Pancreas (tissue), 10 donors: ENCODE data around the gene MYO9B. TPM values are rescaled to one million over a fixed set of nuclear protein-coding genes. Genes with fewer than 3 reads are reported as not detected.

ENCODE experiments used
- ATAC-seq, 4 donors: fragments of 200-7000 bp; cut with Tn5 transposase; one replicate each; pipeline versions ENCODE4 v1.8.0 to v1.9.1; 2020; ENCODE audit warnings: mild to moderate bottlenecking in 4 of 4, moderate library complexity in 4 of 4
- DNase-seq, 6 donors: peaks; one replicate each; pipeline ENCODE4 v3.0.0-alpha.2; 2020
- FAIRE-seq: peaks from 2 replicates; lab custom pipeline; 2012; peaks lifted over from hg19 to GRCh38; lab: Jason Lieb, UNC
- H3K27ac ChIP-seq, 4 donors: fragments of 200-600 bp; sonication (generic); 1 replicate in 3 of 4; 2 replicates in 1 of 4; pipeline versions ENCODE4 v1.5.0 to v1.8.0; 2020
- H3K27me3 ChIP-seq, 4 donors: fragments of 200-600 bp; one replicate each; pipeline ENCODE4 v1.8.0; 2021
- H3K36me3 ChIP-seq, 3 donors: fragments of 200-600 bp; sonication (generic) in 1 of 3; one replicate each; pipeline versions ENCODE4 v1.5.0 to v1.8.0; 2020 to 2021
- H3K4me1 ChIP-seq, 3 donors: fragments of 200-600 bp; one replicate each; pipeline ENCODE4 v1.8.0; 2021
- H3K4me3 ChIP-seq, 4 donors: fragments of 200-600 bp; sonication (generic) in 2 of 4; one replicate each; pipeline versions ENCODE4 v1.5.0 to v1.8.0; 2020 to 2021
- H3K9me3 ChIP-seq, 4 donors: fragments of 200-600 bp; one replicate each; pipeline ENCODE4 v1.8.0; 2021
- CTCF ChIP-seq, 4 donors: fragments of 200-600 bp; sonication (generic) in 3 of 4; IDR thresholded peaks; one replicate each; pipeline versions ENCODE4 v1.5.0 to v1.8.0; 2021; ENCODE audit warnings: antibody characterized with exemption in 4 of 4
- WGBS, 2 donors: extraction: QIAGEN DNeasy Blood & Tissue Kit; methylation state at CpG; one replicate each; pipeline ENCODE4 v1.1.7; 2013; 5-methylcytosine and 5-hydroxymethylcytosine counted together
- intact Hi-C, 3 donors: fragments of 100-400 bp; cut with DNase I; formaldehyde crosslinking; loops; one replicate each; pipeline versions ENCODE4 v1.11.1 to v1.14.2; 2022
- polyA plus RNA-seq, 2 donors: library from polyadenylated mRNA; stranded (reverse); fragments of 200-250 nt; gene quantifications; one replicate each; pipeline ENCODE4 v1.2.3, GENCODE V29; 2013
- total RNA-seq, 6 donors: library from RNA; stranded (reverse); fragmentation: NEBNext Ultra II Directional in 4 of 6; extraction: Animal tissue kit (Norgen Biotek cat#: 25700) in 4 of 6; gene quantifications; one replicate each; pipeline versions ENCODE4 v1.2.1 to v1.2.4, GENCODE V29; 2021 to 2023
- donor health status: healthy with polysubstance abuse.
- donor health status: DM: no; HTN: no; CAD: no; lungs with moderate emphysema.
- donor health status: DM: no; HTN: no; CAD: no.
- donor health status: control.
- donor health status: control.
- donor health status: Bipolar disorder and iron deficiency.
- donor health status: DM: yes; HTN: yes; CAD: no.
- donor health status: DM: no; HTN: no; CAD: no.
- donor health status: DM: no; HTN: no; CAD: no.
- donor health status: DM: yes; HTN: yes; CAD: no.

MYO9B gene
- total and polyA plus RNA-seq, 8 donors: 16.6 to 53.4 (median 23.4) TPM

GRCh38 chr19:17114414-17114831 is 38.8 kb downstream of the MYO9B start:
- Histone ChIP-seq H3K4me3 (no peak overlapping the region), H3K27ac (no peak overlapping the region)
- 87 to 90% methylated on average over 12 of the region's 12 CpGs for WGBS, 2 donors

GRCh38 chr19:17116996-17117702 is 41.6 kb downstream of the MYO9B start:
- Histone ChIP-seq H3K27me3 (no peaks in the 10 kb centered on the region), H3K36me3 (no peaks in the 10 kb centered on the region), H3K9me3 (no peaks in the 10 kb centered on the region), H3K4me1 (no peaks in the 10 kb centered on the region), H3K4me3 (no peak overlapping the region), H3K27ac (no peak overlapping the region)
- no peak for TF ChIP-seq CTCF (IDR thresholded peaks at IDR 0.05)
- no peak for DNase-seq
- no peak for ATAC-seq
- intact Hi-C loops: no loop called here
- 84 to 90% methylated on average over 14 of the region's 14 CpGs for WGBS, 2 donors
- no peak for FAIRE-seq

More at GRCh38 chr19:17114414-17114831, 38.8 kb downstream of the MYO9B start:
- intact Hi-C loops: no loop called here
- Histone ChIP-seq H3K27me3 (no peaks in the 10 kb centered on the region), H3K4me1 (no peaks in the 10 kb centered on the region), H3K36me3 (no peaks in the 10 kb centered on the region), H3K9me3 (no peaks in the 10 kb centered on the region)
- FAIRE-seq: no peak
- ATAC-seq: no peak
- no peak for DNase-seq
- TF ChIP-seq CTCF (IDR thresholded peaks at IDR 0.05): no peak

- Histone ChIP-seq H3K4me3 (no peak overlapping the region), H3K9me3 (no peaks in the 10 kb centered on the region), H3K4me1 (no peaks in the 10 kb centered on the region), H3K27ac (no peak overlapping the region), H3K27me3 (no peaks in the 10 kb centered on the region), H3K36me3 (no peaks in the 10 kb centered on the region)
- no peak for FAIRE-seq
- WGBS, 2 donors: 92 to 93% methylated on average over 5 of the region's 5 CpGs
- ATAC-seq: no peak
- no peak for TF ChIP-seq CTCF (IDR thresholded peaks at IDR 0.05)
- intact Hi-C loops: no loop called here
- no peak for DNase-seq
These were observed 43.4 kb downstream of the MYO9B start for GRCh38 chr19:17118957-17119356.

GRCh38 chr19:17121736-17122293 is 46.2 kb downstream of the MYO9B start:
- TF ChIP-seq CTCF (IDR thresholded peaks at IDR 0.05): no peak
- DNase-seq (no peak), ATAC-seq (no peak), FAIRE-seq (no peak)
- H3K9me3 ChIP-seq: no peaks in the 10 kb centered on the region
- no peaks in the 10 kb centered on the region for H3K36me3 ChIP-seq
- intact Hi-C loops: no loop called here
- H3K4me1 ChIP-seq: no peaks in the 10 kb centered on the region
- no peaks in the 10 kb centered on the region for H3K27me3 ChIP-seq
- no peak overlapping the region for H3K27ac ChIP-seq
- 87 to 91% methylated on average over 9 of the region's 9 CpGs for WGBS, 2 donors
- H3K4me3 ChIP-seq: no peak overlapping the region

GRCh38 chr19:17123041-17123440 is 47.5 kb downstream of the MYO9B start:
- no peak overlapping the region for H3K27ac ChIP-seq
- TF ChIP-seq CTCF (IDR thresholded peaks at IDR 0.05): no peak
- WGBS, 2 donors: 95 to 97% methylated on average over 2 of the region's 2 CpGs
- intact Hi-C loops: no loop called here
- no peak for DNase-seq
- no peak for FAIRE-seq
- H3K9me3 ChIP-seq: no peaks in the 10 kb centered on the region
- ATAC-seq: no peak
- no peaks in the 10 kb centered on the region for H3K27me3 ChIP-seq
- H3K36me3 ChIP-seq: no peaks in the 10 kb centered on the region
- H3K4me3 ChIP-seq: no peak overlapping the region
- no peaks in the 10 kb centered on the region for H3K4me1 ChIP-seq
